GM11168 (cell line): ENCODE data around the gene ANKH.

Experiments used
- in situ Hi-C: fragments of 300-500 bp; cut with MboI; formaldehyde crosslinking; loops from one replicate; pipeline ENCODE4 v1.12.0; 2022; ENCODE audit warnings: low sequenced_read_pairs; ENCODE audit not compliant: unreplicated experiment

ANKH gene

GRCh38 chr5:14726066-14726838 lies 145.3 kb downstream of the ANKH start:
- in situ Hi-C loops, result no loop called here

GRCh38 chr5:14724633-14725032 lies 146.9 kb downstream of the ANKH start:
- in situ Hi-C loops, result loop anchor here (5.0 kb wide), 1 partner anchor 278 kb away; no protein-coding TSS in a partner anchor

- in situ Hi-C loops, result loop anchor here (5.0 kb wide), 1 partner anchor 279 kb away; no protein-coding TSS in a partner anchor
Observed at GRCh38 chr5:14723701-14724132, 147.9 kb downstream of the ANKH start.

GRCh38 chr5:14722923-14723322 lies 148.7 kb downstream of the ANKH start:
- in situ Hi-C loops, result loop anchor here (5.0 kb wide), 1 partner anchor 279 kb away; no protein-coding TSS in a partner anchor

GRCh38 chr5:14721990-14722656 lies 149.5 kb downstream of the ANKH start:
- in situ Hi-C loops, result loop anchor here (5.0 kb wide), 1 partner anchor 280 kb away; no protein-coding TSS in a partner anchor

DNA sequence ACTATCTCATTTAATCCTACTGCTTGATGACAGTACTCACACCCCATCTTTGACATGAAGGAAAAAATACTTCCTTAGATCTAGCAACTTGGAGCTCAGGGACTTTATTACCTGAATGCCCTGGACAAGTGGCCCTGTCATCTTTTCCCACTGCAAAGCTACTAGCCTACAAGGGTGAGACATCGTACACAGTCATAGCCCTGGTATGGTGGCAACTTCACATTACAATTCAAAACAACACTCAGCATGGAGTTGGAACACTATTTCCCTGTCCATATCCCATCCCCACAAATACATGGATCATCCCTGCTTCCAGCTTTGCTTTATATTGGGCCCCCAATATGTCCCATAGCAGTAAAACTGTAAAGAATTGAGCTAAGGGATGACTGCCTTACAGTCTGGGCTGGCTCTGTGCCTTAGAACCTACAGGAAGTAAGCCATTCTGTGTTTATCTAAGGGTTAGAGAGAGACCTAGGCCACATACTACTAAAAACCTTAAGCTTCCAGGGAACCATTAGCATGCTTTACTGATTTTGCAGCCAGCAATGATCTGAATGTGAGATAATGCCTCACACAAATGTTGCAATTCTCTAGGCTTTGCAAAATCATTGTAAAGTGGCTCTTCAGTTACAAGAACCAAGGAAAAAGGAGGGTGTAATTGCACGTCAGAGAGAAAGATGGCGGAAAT lies 151.2 kb downstream of the ANKH start:
- in situ Hi-C loops, result loop anchor here (5.0 kb wide), 1 partner anchor 282 kb away; no protein-coding TSS in a partner anchor

DNA sequence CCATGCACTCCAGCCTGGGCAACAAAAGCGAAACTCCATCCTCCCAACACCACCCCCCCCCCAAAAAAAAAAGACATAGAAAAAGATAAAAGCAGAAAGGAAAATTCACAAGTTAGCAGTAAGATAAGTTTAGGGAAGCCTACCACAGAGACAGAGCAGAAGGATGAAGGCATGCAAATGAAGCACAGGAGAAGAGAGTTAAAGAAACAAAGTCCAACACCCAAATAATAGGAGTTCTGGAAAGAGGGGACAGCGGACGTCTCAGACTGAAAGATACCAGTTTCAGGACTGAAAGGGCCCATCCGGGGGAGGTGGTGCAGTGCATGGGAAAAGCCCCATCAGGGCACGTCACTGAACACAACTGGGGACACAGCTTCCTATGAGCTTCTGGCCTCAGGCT lies 152.8 kb downstream of the ANKH start:
- in situ Hi-C loops, result no loop called here

GRCh38 chr5:14716755-14717752 lies 154.5 kb downstream of the ANKH start:
- in situ Hi-C loops, result no loop called here

DNA sequence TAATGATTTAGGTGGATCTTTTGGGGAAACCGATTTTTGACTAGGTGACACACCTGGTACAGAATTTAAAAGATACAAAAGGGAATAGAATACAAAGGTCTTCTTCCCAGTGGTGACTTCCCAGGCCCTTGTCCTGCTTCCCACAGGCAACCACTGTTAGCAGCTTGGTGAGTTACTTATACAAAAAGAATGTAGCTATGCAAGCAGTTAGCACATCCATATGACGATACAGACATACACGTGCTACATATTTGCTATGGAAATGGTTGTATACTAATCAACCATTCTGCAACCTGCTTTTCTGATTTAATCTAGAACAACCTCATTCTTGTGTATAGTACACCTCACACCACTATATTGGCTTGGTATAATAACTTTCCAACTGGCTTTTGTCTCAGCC lies 156.1 kb downstream of the ANKH start:
- in situ Hi-C loops, result no loop called here

GRCh38 chr5:14714706-14715105 lies 156.9 kb downstream of the ANKH start:
- in situ Hi-C loops, result no loop called here

- in situ Hi-C loops, result no loop called here
Observed at GRCh38 chr5:14713476-14714390, 157.8 kb downstream of the ANKH start.

GRCh38 chr5:14712666-14713065 lies 158.9 kb downstream of the ANKH start:
- in situ Hi-C loops, result no loop called here

GRCh38 chr5:14712131-14712530 lies 159.4 kb downstream of the ANKH start:
- in situ Hi-C loops, result no loop called here

DNA sequence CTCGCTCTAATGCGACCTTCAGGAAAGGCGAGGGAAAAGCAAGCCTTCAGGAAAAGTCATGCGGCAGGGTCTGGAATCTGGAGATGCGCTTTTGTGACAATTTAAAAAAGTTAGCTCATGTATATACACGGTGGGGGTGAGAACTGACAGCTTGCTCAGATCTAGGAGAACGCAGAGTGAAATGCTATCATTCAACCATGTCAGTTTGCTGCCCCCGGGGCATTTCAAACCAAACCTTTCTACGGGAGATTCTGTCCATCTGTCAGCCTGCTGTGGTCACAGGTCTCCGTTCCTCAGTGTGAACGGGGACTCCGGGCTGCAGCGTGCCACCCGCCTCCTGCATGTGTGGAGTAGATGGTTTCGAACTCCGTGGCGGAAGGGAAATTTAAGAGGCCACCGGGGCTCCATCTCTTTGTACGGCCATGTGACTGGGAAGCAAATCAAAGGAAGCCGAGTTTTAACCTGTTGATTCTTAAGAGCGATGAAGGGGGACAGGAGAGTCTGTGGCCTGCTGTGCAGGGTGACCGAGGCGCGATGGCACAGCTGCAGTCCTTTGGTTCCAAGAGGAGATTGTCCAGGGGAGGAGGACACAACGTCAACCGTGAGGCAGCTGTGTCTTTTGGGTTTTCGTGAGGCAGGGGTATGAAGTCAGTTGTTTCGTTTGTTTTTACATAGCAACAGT lies 161.1 kb downstream of the ANKH start:
- in situ Hi-C loops, result no loop called here

GRCh38 chr5:14708551-14708950 lies 163.0 kb downstream of the ANKH start:
- in situ Hi-C loops, result no loop called here

DNA sequence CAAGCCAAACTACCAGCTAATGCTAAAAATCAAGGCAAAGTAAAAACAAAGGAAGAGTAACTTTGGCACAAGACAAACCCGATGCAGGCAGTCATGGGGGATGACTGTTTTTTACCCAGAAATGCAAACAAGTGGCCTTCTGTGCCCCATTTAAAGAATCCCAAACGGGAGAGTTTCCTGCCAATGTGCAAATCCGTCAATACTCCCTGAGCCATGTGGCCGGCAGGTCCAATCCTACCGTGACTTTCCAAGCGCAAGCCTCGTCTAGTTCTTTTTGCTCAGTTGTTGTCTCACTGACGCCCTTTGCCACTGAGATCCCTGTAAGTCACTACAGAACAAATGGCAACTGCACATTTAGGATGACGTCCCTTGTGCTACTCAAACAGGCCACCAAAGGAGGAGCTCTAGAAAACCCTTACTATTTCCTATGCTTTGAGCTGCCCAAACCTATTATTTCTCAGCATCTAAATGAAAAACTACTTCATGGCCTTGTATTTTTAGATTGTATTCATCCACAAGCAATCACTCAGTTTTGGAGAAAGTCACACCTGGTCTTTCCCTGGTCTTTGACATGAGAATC lies 163.7 kb downstream of the ANKH start:
- in situ Hi-C loops, result no loop called here

DNA sequence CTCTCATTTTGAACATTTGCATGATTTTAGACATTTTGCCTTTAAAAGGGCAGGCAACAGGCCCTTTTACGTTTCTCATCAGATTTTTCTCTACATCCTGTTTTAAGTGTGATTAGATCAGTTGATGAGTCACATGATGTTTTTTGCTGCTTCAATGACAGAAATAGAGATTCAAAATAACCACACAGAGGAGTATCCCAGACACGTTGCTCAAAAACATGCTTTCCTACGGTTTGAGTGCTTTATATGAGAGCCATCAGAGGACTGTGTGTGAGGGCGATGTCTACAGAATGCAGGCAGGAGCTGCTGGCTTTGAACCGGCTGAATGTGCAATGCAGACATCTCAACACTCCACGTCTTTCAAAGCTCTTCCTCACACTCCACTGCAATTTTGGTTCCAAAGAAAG lies 165.0 kb downstream of the ANKH start:
- in situ Hi-C loops, result no loop called here

- in situ Hi-C loops, result no loop called here
Observed at GRCh38 chr5:14705556-14705955, 166.0 kb downstream of the ANKH start.
